LNCaP clone FGC (cell line): Measurements from ENCODE around the gene ERGIC1.
A peak's percentile ranks its signal among the peaks of the same experiment; 100 is the strongest.

Experiments
- DNase-seq: peaks from one replicate; pipeline ENCODE4 v3.0.0-alpha.2; 2011; ENCODE audit warnings: low read depth
- H3K4me3 ChIP-seq: 2 replicates; pipeline ENCODE4 v1.5.1; 2011; ENCODE audit warnings: mild to moderate bottlenecking, low read depth, low read length, control low read depth
- TF ChIP-seq, protein P1 (sequence below): IDR thresholded peaks from 2 replicates; pipeline ENCODE4 v1.5.1; 2012; ENCODE audit warnings: mild to moderate bottlenecking; ENCODE audit not compliant: control insufficient read depth, insufficient read depth; ENCODE audit errors: extremely low read depth

ERGIC1 gene

DNA sequence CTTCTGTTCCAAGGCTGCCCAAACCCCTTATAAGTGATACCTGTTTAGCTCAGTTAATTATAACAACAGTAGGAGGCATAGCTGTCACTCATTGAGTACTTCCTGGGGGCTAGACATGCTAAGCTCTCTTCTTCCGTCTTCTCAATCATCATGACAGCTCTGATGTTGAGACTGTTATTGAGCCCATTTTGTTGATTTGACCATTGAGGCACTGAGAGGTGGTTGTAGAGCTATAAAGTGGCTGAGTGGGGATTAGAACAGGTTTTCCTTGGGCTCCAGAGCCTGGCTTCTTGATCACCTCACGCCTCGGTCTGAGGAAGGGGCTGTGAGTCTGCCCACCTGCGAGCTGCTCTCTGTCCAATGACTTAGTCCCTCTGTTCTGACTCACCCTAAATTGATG, 99.2 kb downstream of the ERGIC1 start:
- TF ChIP-seq, protein P1, sequence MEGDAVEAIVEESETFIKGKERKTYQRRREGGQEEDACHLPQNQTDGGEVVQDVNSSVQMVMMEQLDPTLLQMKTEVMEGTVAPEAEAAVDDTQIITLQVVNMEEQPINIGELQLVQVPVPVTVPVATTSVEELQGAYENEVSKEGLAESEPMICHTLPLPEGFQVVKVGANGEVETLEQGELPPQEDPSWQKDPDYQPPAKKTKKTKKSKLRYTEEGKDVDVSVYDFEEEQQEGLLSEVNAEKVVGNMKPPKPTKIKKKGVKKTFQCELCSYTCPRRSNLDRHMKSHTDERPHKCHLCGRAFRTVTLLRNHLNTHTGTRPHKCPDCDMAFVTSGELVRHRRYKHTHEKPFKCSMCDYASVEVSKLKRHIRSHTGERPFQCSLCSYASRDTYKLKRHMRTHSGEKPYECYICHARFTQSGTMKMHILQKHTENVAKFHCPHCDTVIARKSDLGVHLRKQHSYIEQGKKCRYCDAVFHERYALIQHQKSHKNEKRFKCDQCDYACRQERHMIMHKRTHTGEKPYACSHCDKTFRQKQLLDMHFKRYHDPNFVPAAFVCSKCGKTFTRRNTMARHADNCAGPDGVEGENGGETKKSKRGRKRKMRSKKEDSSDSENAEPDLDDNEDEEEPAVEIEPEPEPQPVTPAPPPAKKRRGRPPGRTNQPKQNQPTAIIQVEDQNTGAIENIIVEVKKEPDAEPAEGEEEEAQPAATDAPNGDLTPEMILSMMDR = no peak
- no peak for DNase-seq
- no peak overlapping the region for H3K4me3 ChIP-seq

DNA sequence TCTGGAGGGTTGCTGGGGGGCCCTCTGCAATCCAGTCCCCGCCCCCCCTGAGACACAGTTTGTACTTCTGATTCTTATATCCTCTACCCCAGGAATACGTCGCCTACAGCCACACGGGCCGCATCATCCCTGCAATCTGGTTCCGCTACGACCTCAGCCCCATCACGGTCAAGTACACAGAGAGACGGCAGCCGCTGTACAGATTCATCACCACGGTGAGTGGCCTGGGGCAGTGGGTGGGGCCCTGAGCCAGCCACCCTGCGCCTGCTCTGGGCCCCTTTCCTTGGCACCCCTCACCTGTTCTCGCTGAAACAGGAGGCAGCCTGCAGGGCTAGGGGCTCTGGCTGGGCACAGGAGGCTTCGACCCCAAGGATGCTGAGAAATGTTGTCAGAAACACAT, 101.0 kb downstream of the ERGIC1 start:
- H3K4me3 ChIP-seq = no peak overlapping the region
- TF ChIP-seq, protein P1 = no peak
- DNase-seq = no peak

DNA sequence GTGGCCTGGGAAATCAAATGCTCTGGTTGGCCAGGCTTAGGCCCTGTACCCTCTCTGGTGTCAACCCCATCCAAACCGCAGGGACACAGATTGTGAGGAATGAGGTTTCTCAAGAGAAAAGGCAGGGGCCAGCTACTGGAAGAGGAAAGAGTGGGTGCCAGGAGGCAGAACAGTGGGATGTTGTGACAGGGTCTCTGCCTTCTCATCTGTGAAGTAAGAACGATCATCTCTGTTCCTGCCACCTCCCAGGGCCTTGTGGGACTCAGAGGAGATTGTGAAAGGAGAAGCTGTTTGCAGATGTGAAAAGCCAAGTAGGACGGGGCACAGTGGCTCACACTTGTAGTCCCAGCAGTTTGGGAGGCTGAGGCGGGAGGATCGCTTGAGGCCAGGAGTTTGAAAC, 102.3 kb downstream of the ERGIC1 start:
- DNase-seq = no peak
- TF ChIP-seq, protein P1 = no peak
- no peak overlapping the region for H3K4me3 ChIP-seq

DNA sequence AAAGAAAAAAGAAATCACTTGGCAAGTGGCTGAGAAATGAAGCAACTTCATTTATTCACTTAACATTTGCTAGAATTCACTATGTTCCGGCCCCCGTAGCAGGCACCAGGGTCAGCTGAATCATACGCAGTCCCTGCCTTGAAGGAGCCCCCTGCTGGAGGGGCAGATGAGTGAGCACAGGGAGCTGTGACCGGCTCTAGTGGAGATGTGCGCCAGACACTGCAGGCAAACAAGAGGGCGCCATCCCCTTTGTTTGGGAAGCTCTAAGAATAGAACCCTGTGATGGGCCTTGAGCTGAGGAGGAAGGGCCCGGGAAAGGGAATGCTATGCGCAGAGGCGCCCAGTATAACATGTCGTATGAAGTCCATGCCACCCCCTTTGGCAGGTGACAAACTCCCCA, 105.0 kb downstream of the ERGIC1 start:
- no peak overlapping the region for H3K4me3 ChIP-seq
- TF ChIP-seq, protein P1 = peak; percentile 40; the same call in 1 of the 2 replicates
- DNase-seq = no peak

DNA sequence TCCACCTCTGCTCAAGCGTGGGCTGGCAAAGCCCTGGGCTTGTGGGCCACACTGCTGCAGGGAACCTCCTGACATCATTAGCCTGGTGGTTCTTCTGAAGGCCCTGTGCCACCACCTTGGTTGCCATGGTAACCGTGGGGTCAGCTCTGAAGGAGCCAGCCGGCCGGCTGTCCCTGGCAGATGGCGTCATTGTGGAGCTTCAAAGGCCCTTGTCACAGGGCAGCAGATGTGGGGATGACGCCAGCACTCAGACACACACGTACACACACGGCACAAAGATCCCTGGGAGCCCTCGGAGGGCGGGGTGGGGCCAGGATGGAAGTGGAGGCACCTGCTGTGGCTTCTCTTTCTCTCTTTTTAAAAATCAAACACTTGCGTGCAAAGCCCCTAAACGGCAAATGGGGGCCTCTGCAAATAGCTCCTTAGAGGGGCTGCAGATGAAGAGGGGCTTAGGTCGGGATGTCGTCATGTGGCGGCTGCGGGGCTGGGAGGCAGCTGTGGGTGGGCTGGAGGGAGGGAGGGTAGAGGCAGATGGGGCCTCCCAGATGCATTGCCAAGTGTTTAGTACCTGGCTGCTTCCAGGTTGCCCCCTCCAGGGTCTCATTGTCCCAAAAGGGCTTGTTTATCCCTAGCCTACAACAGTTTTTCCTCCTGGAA, 105.7 kb downstream of the ERGIC1 start:
- no peak for DNase-seq
- TF ChIP-seq, protein P1 = no peak
- no peak overlapping the region for H3K4me3 ChIP-seq

DNA sequence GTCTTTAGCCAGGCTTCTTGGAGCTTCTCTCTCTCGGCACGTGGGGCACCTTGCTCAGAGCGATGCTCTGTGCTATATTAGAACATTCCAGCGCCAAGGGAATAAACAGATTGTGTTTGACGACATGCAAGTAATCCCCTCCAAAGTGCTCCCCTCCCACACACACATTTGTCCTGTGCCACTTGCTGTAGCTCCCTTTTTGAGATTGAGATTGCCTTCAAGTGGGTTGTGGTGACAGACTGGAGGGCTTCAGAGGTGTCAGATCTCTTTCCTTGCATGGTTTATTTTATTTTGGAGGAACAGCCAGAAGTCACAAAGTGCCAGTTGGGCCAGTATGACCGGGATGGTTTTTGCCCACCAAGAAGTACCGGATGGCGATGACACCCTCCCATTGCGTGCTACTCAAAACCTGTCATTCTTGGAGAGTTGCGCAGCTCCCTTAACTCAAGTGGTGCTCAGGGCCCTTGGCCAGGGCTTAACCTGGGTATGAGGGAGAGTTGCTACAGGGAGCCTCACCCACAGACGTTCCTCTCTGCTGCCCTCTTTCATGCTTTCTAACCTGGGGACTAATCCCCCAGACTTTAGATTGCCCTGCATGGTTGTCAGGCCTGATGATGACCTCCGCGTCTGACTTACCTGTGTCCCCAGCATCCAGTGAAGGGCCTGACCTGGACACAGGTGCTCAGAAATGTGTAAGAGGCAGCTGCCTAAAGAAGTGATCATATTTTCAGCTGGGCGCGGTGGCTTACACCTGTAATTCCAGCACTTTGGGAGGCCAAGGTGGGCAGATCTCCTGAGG, 106.4 kb downstream of the ERGIC1 start:
- TF ChIP-seq, protein P1 = no peak
- DNase-seq = no peak
- H3K4me3 ChIP-seq = no peak overlapping the region

DNA sequence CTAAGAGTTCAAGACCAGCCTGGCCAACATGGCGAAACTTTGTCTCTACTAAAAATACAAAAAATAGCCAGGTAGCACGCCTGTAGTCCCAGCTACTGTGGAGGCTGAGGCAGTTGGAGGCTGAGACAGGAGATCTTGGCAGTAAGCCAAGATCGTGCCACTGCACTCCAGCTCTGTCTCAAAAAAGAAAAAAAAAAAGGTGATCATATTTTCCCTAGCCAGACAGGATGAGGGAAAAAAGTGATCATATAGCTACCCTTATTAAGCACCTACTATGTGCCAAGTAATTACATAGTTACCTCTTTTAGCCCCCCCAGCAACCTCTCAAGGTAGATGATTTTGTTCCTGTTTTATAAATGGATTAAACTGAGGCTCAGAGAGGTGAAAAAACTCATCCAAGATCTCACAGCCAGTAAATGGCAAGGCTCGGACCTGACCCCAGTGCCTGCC, 107.0 kb downstream of the ERGIC1 start:
- no peak overlapping the region for H3K4me3 ChIP-seq
- DNase-seq = no peak
- TF ChIP-seq, protein P1 = no peak
